GM18502 (cell line): Measurements from ENCODE around the gene USP13.
A peak's percentile ranks its signal among the peaks of the same experiment; 100 is the strongest.
"Not testable (repeated sequence)": the region's sequence is repeated elsewhere in the genome, so short reads cannot be mapped to it uniquely, and the experiment has no call there.

Experiments used
- ATAC-seq: cut with Tn5 transposase; IDR thresholded peaks from one replicate; pipeline ENCODE4 v1.9.1; 2021; ENCODE audit warnings: mild to moderate bottlenecking; ENCODE audit not compliant: unreplicated experiment, poor library complexity

USP13 gene

GRCh38 chr3:179775416-179776122 is 122.7 kb downstream of the USP13 start:
- ATAC-seq = no peak

- ATAC-seq = not testable (repeated sequence)
Observed at GRCh38 chr3:179782841-179783240, 130.0 kb downstream of the USP13 start.

GRCh38 chr3:179788996-179789395 is 136.2 kb downstream of the USP13 start:
- ATAC-seq = no peak

- no peak for ATAC-seq
Observed at GRCh38 chr3:179791793-179792192, 139.0 kb downstream of the USP13 start.

- no peak for ATAC-seq
Observed at GRCh38 chr3:179794355-179794754, 141.5 kb downstream of the USP13 start.

GRCh38 chr3:179796421-179796820 is 143.6 kb downstream of the USP13 start:
- no peak for ATAC-seq

- ATAC-seq = no peak
Observed at GRCh38 chr3:179797192-179797591, 144.4 kb downstream of the USP13 start.

GRCh38 chr3:179801263-179801662 is 148.4 kb downstream of the USP13 start:
- ATAC-seq = no peak

GRCh38 chr3:179801856-179802255 is 149.0 kb downstream of the USP13 start:
- no peak for ATAC-seq

- ATAC-seq = no peak
Observed at GRCh38 chr3:179806177-179806576, 153.3 kb downstream of the USP13 start.

GRCh38 chr3:179807588-179807987 is 154.7 kb downstream of the USP13 start:
- no peak for ATAC-seq

GRCh38 chr3:179809639-179810038 is 156.8 kb downstream of the USP13 start:
- no peak for ATAC-seq

GRCh38 chr3:179811321-179812095 is 158.7 kb downstream of the USP13 start:
- peak; percentile 96 for ATAC-seq

- ATAC-seq = no peak
Observed at GRCh38 chr3:179812096-179812382, 159.2 kb downstream of the USP13 start.

GRCh38 chr3:179819379-179819778 is 166.5 kb downstream of the USP13 start:
- ATAC-seq = no peak

- ATAC-seq = no peak
Observed at GRCh38 chr3:179822296-179822695, 169.5 kb downstream of the USP13 start.

- no peak for ATAC-seq
Observed at GRCh38 chr3:179825527-179826246, 172.8 kb downstream of the USP13 start.

- ATAC-seq = no peak
Observed at GRCh38 chr3:179826247-179826637, 173.4 kb downstream of the USP13 start.

- ATAC-seq = no peak
Observed at GRCh38 chr3:179828738-179829137, 175.9 kb downstream of the USP13 start.

GRCh38 chr3:179829401-179829800 is 176.6 kb downstream of the USP13 start:
- ATAC-seq = no peak

GRCh38 chr3:179832333-179832854 is 179.6 kb downstream of the USP13 start:
- ATAC-seq = no peak
